ENCODE data around the gene MTMR12. TPM values are rescaled to one million over a fixed set of nuclear protein-coding genes. Genes with fewer than 3 reads are reported as not detected.
A peak's percentile ranks its signal among the peaks of the same experiment; 100 is the strongest.
"Not testable (repeated sequence)": the region's sequence is repeated elsewhere in the genome, so short reads cannot be mapped to it uniquely, and the experiment has no call there.

MTMR12 gene
- total and polyA plus RNA-seq, 2 experiments from 2014 or later = 5.5 to 13.4 TPM

DNA sequence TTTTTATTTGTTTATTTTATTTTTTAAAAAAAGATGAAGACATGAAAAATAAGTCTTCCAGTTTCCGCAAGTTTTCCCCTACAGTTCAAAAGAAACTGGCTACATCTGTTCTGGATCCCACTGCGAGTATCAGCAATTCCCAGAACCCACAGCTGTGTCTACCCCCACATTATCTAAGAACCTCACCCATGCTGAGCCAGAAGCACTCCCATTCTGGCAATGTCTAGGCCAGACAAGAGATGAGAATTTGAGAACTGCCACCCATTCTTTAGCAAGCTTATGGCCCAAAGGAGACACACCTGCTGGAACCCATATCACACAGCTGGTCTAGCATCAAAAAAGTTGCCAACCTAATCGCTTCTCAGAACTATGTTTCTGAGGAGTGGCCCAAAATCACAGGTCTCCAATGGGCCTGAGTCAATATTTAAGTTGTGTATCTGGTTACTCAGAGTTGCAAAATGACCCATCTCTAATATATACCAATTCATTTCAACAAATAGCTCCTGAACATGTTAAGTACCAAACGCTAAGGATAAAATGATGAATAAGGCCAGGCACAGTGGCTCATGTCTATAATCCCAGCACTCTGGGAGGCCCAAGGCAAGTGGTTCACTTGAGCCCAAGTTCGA lies 27.1 kb downstream of the MTMR12 start:
- no peak overlapping the region for H2AFZ ChIP-seq
- H3K9me2 ChIP-seq (ENCODE audit: insufficient read depth) = no peaks in the 10 kb centered on the region
- H3K27ac ChIP-seq = no peak overlapping the region
- peaks cover 14% of the 10 kb centered on the region for H3K4me1 ChIP-seq (ENCODE audit: insufficient read depth)
- H3K27me3 ChIP-seq (replicated peaks; ENCODE audit: insufficient read depth) = no peaks in the 10 kb centered on the region
- H3K4me3 ChIP-seq = no peak overlapping the region
- peaks cover 24% of the 10 kb centered on the region for H3F3A ChIP-seq (ENCODE audit: insufficient read depth)
- H3K9me3 ChIP-seq (ENCODE audit: low read depth) = no peaks in the 10 kb centered on the region
- 67 to 71% methylated on average over 5 of the region's 5 CpGs for WGBS, 2 experiments (ENCODE audit: low coverage in 1 of 2, low lambda C conversion rate in 2 of 2, missing lambda C conversion rate in 2 of 2)
- TF ChIP-seq EZH2phosphoT487 (IDR thresholded peaks at IDR 0.05; ENCODE audit: insufficient read depth, low read depth) (no peak), EZH2 (IDR thresholded peaks at IDR 0.05; ENCODE audit: insufficient read depth, poor library complexity, severe bottlenecking) (no peak)
- H3K36me3 ChIP-seq (ENCODE audit: low read depth) = no peaks in the 10 kb centered on the region
- H3K9ac ChIP-seq = no peak overlapping the region
- peaks cover 4% of the 10 kb centered on the region; the same call in 1 of the 2 replicates for H4K20me1 ChIP-seq (ENCODE audit: insufficient read depth)
- peaks cover 56% of the 10 kb centered on the region for H3K79me2 ChIP-seq (ENCODE audit: insufficient read depth)
- H3K4me2 ChIP-seq (ENCODE audit: unreplicated experiment) = no peak overlapping the region
- in situ Hi-C loops (cut with MboI) = no loop called here
- no peak for DNase-seq

DNA sequence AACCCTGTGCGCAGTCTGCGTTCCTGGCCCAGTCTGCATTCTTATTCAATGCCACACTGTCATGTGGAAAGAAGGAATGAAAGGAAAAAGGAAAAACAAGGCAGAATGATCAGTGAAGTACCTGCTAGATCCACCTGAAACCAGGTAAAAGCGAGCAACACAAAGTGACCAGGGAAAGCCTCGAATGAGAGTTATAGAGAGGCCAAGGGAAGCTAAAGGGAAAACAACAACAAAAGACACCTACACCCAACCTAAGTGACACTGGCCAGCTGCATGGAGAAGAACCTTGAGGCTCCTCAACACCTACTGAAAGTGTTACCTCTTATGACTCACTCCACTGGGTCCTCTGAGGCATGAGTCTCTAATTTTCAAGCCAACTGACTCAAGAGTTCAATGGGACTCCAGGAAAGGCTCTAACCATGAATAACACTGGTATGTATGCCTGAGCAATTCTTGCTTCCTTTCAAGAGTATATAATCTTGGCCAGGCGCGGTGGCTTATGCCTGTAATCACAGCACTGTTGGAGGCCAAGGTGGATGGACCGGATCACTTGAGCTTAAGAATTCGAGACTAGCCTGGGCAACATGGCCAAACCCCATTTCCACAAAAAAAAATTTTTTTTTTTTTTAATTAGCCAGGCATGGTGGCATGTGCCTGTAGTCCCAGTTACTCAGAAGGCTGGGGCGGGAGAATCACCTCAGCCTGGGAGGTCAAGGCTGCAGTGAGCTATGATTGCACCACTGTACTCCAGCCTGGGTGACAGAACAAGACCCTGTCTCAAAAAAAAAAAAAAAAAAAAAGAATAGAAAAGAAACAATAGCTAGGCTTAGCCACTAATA lies 29.0 kb downstream of the MTMR12 start:
- peaks cover 24% of the 10 kb centered on the region for H3F3A ChIP-seq (ENCODE audit: insufficient read depth)
- H3K27me3 ChIP-seq (replicated peaks; ENCODE audit: insufficient read depth) = no peaks in the 10 kb centered on the region
- H3K4me1 ChIP-seq (ENCODE audit: insufficient read depth) = peaks cover 14% of the 10 kb centered on the region
- in situ Hi-C loops (cut with MboI) = no loop called here
- no peak overlapping the region for H3K4me3 ChIP-seq
- H2AFZ ChIP-seq = no peak overlapping the region
- WGBS, 2 experiments (ENCODE audit: low coverage in 1 of 2, low lambda C conversion rate in 2 of 2, missing lambda C conversion rate in 2 of 2) = 96% methylated on average over 9 of the region's 9 CpGs
- no peak overlapping the region for H3K4me2 ChIP-seq (ENCODE audit: unreplicated experiment)
- TF ChIP-seq EZH2phosphoT487 (IDR thresholded peaks at IDR 0.05; ENCODE audit: insufficient read depth, low read depth) = no peak
- no peak for TF ChIP-seq EZH2 (IDR thresholded peaks at IDR 0.05; ENCODE audit: insufficient read depth, poor library complexity, severe bottlenecking)
- H3K27ac ChIP-seq = peak overlapping the region; percentile 19; the same call in 1 of the 2 replicates
- H3K79me2 ChIP-seq (ENCODE audit: insufficient read depth) = peaks cover 60% of the 10 kb centered on the region
- H3K9me3 ChIP-seq (ENCODE audit: low read depth) = no peaks in the 10 kb centered on the region
- H4K20me1 ChIP-seq (ENCODE audit: insufficient read depth) = peaks cover 4% of the 10 kb centered on the region; the same call in 1 of the 2 replicates
- H3K9me2 ChIP-seq (ENCODE audit: insufficient read depth) = no peaks in the 10 kb centered on the region
- DNase-seq = peak; percentile 85
- H3K9ac ChIP-seq = no peak overlapping the region
- no peaks in the 10 kb centered on the region for H3K36me3 ChIP-seq (ENCODE audit: low read depth)

DNA sequence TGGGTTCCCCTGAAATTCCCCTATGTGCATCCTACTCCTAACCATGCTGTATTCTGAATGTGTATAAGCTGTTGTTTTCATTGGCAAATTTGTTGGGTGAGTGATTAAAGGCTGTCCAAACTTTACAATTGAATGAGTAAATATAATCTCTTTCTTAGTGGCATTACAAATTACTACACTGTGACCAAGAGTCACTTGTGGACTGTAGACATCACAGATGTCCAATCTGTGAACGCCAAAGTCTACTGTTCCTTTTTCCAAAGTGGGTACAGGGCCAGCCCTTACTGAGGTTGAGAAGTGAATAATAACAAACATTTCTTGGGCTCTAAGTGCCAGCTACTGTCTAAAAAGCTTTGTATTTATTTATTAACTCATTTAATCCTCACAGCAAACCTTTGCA lies 29.7 kb downstream of the MTMR12 start:
- in situ Hi-C loops (cut with MboI) = no loop called here
- H3F3A ChIP-seq (ENCODE audit: insufficient read depth) = peaks cover 24% of the 10 kb centered on the region
- no peak overlapping the region for H3K27ac ChIP-seq
- H3K36me3 ChIP-seq (ENCODE audit: low read depth) = no peaks in the 10 kb centered on the region
- no peak overlapping the region for H2AFZ ChIP-seq
- no peak overlapping the region for H3K4me2 ChIP-seq (ENCODE audit: unreplicated experiment)
- no peaks in the 10 kb centered on the region for H3K9me3 ChIP-seq (ENCODE audit: low read depth)
- WGBS, 2 experiments (ENCODE audit: low coverage in 1 of 2, low lambda C conversion rate in 2 of 2, missing lambda C conversion rate in 2 of 2) = 4 to 9% methylated on average over 1 of the region's 1 CpG
- no peak overlapping the region for H3K9ac ChIP-seq
- peaks cover 56% of the 10 kb centered on the region for H3K79me2 ChIP-seq (ENCODE audit: insufficient read depth)
- H3K4me1 ChIP-seq (ENCODE audit: insufficient read depth) = peaks cover 20% of the 10 kb centered on the region
- H3K9me2 ChIP-seq (ENCODE audit: insufficient read depth) = no peaks in the 10 kb centered on the region
- TF ChIP-seq EZH2phosphoT487 (IDR thresholded peaks at IDR 0.05; ENCODE audit: insufficient read depth, low read depth) (no peak), EZH2 (IDR thresholded peaks at IDR 0.05; ENCODE audit: insufficient read depth, poor library complexity, severe bottlenecking) (no peak)
- DNase-seq = no peak
- no peaks in the 10 kb centered on the region for H3K27me3 ChIP-seq (replicated peaks; ENCODE audit: insufficient read depth)
- H4K20me1 ChIP-seq (ENCODE audit: insufficient read depth) = peaks cover 4% of the 10 kb centered on the region; the same call in 1 of the 2 replicates
- H3K4me3 ChIP-seq = no peak overlapping the region

DNA sequence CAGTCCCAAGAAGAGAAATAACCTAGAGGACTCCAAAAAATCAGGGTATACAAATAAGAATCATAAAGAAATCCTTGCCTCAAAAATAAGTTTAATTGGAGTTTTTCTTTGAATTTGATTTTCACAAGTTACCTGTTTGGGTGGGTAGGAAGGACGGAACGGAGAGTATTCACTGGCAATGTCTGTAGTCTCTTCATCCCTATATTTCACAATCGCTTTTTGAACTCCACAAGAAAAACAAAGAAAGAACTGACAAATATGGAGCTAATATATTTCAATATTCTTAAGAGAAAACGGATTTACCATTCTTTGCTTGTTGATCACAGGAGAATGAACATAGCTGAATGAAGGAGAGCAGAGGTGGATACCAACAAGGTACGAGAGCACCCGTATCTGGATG lies 30.1 kb downstream of the MTMR12 start:
- Histone ChIP-seq H3K4me3 (no peak overlapping the region), H3K9me3 (ENCODE audit: low read depth) (no peaks in the 10 kb centered on the region), H3K9me2 (ENCODE audit: insufficient read depth) (no peaks in the 10 kb centered on the region), H3K4me1 (ENCODE audit: insufficient read depth) (peaks cover 24% of the 10 kb centered on the region), H3F3A (ENCODE audit: insufficient read depth) (peaks cover 24% of the 10 kb centered on the region), H3K9ac (no peak overlapping the region), H3K27me3 (replicated peaks; ENCODE audit: insufficient read depth) (no peaks in the 10 kb centered on the region), H2AFZ (no peak overlapping the region), H3K79me2 (ENCODE audit: insufficient read depth) (peaks cover 58% of the 10 kb centered on the region), H3K4me2 (ENCODE audit: unreplicated experiment) (no peak overlapping the region), H4K20me1 (ENCODE audit: insufficient read depth) (peaks cover 4% of the 10 kb centered on the region; the same call in 1 of the 2 replicates), H3K36me3 (ENCODE audit: low read depth) (no peaks in the 10 kb centered on the region), H3K27ac (no peak overlapping the region)
- TF ChIP-seq EZH2 (IDR thresholded peaks at IDR 0.05; ENCODE audit: insufficient read depth, poor library complexity, severe bottlenecking) (no peak), EZH2phosphoT487 (IDR thresholded peaks at IDR 0.05; ENCODE audit: insufficient read depth, low read depth) (no peak)
- in situ Hi-C loops (cut with MboI) = no loop called here
- DNase-seq = no peak
- 87 to 88% methylated on average over 6 of the region's 6 CpGs for WGBS, 2 experiments (ENCODE audit: low coverage in 1 of 2, low lambda C conversion rate in 2 of 2, missing lambda C conversion rate in 2 of 2)

DNA sequence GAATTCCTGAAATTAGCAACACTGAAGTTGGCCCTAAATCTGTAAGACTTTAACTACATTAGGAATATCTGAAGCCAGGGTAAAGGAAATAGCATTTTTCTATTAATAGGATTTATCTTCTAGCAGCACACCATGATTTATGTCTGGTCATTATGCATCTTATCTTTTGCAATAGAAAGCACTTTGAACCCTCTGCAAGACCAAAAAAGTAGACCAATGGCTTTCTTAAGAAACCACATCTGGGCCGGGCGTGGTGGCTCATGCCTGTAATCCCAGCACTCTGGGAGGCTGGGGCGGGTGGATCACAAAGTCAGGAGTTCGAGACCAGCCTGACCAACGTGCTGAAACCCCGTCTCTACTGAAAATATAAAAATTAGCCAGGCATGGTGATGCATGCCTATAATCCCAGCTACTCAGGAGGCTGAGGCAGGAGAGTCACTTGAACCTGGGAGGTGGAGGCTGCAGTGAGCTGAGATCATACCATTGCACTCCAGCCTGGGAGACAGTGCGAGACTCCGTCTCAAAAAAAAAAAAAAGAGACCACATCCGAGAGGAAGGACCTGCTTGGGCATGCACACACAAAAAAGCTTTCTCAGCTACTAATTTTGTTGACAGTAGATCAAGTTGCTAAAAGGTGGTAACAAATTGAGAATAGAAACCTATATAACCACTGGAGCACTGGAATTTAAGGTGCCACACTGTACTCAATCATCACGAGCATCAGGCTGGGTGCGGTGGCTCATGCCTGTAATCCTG lies 31.2 kb downstream of the MTMR12 start:
- not testable (repeated sequence) for DNase-seq; H3K27me3 ChIP-seq (replicated peaks; ENCODE audit: insufficient read depth)

More for the DNA sequence above, 31.2 kb downstream of the MTMR12 start:
- H3K27ac ChIP-seq; in situ Hi-C loops (cut with MboI); H3K9me3 ChIP-seq (ENCODE audit: low read depth); H4K20me1 ChIP-seq (ENCODE audit: insufficient read depth); H3K9me2 ChIP-seq (ENCODE audit: insufficient read depth); H3K36me3 ChIP-seq (ENCODE audit: low read depth); H3K4me3 ChIP-seq; H3K9ac ChIP-seq; H3K4me2 ChIP-seq (ENCODE audit: unreplicated experiment); H2AFZ ChIP-seq: not testable (repeated sequence)
- H3K4me1 ChIP-seq (ENCODE audit: insufficient read depth) = peaks cover 28% of the 10 kb centered on the region
- H3F3A ChIP-seq (ENCODE audit: insufficient read depth) = peaks cover 24% of the 10 kb centered on the region
- 90 to 94% methylated on average over 11 of the region's 11 CpGs for WGBS, 2 experiments (ENCODE audit: low coverage in 1 of 2, low lambda C conversion rate in 2 of 2, missing lambda C conversion rate in 2 of 2)
- H3K79me2 ChIP-seq (ENCODE audit: insufficient read depth) = peaks cover 57% of the 10 kb centered on the region

Data from GM23248 (cell line).